GM21381 (cell line): ENCODE data around the gene FLOT2.
"Not testable (repeated sequence)": the region's sequence is repeated elsewhere in the genome, so short reads cannot be mapped to it uniquely, and the experiment has no call there.

Experiments used
- ATAC-seq: cut with Tn5 transposase; IDR thresholded peaks from one replicate; pipeline ENCODE4 v1.9.1; 2021; ENCODE audit warnings: mild to moderate bottlenecking, moderate library complexity; ENCODE audit not compliant: unreplicated experiment

FLOT2 gene, protein sequence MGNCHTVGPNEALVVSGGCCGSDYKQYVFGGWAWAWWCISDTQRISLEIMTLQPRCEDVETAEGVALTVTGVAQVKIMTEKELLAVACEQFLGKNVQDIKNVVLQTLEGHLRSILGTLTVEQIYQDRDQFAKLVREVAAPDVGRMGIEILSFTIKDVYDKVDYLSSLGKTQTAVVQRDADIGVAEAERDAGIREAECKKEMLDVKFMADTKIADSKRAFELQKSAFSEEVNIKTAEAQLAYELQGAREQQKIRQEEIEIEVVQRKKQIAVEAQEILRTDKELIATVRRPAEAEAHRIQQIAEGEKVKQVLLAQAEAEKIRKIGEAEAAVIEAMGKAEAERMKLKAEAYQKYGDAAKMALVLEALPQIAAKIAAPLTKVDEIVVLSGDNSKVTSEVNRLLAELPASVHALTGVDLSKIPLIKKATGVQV

DNA sequence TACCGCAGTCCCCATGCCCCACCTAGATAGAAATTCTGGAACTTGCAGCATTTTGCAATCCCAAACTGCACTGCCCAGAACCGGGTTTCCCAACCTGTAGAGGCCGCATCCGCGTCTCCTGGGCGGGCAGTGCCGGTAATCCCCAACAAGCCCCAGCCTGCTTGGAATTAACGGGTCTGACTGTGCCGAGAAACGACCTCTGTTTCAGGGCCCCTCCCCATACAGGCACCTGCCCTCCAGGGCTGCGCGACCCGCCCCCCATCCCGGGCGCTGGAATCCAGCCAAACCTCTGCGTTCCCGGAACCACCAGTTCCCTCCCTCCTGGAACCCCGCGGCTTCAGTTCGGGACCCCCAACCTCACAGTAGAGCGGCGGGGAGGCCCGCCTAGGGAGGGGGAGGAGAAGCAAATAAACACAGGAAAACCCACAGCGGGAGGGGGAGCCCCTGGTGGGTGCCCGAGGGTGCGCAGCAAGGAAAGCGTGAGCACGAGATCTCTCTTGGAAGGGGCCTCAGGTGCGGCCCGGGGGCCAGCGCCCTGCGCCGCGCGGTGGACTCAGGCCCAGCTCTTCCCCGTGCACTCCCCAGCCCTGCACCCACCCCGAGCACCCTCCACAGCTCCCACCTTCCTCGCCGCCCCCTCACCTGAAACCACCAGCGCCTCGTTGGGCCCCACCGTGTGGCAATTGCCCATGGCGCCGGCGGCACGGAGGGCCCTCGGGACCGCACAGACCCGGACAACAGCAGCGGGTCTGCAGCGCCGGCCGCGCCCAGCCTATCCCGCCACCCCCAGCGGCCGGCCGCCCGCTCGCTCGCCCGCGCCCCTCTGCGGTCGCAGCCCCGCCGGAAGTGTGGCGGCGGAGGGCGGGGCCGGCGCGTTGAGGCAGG lies at the start of gene FLOT2:
FLOT2 (minus strand) TSS at position 850 of the 885 bp plus-strand sequence; CDS start at position 691, 159 bp downstream.
- ATAC-seq, result no peak

DNA sequence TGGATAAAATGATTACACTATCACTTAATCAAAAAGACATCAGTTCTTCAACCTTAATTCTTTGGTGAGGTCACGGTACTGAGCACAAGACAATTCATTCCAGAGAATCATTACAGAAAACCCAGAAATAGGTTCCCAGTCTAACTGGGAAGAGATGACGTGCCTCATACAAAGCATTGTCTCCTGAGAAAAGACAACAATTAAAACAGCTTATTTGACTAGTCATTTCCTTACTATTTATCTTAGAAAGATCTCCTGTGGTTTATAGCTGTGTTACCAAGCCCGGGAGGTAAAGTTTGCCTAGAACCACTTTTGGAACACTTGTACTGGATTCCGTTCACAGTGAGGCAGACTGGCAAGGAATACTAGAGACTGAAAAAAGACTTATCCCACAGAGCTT lies 48.7 kb upstream of the FLOT2 start:
- ATAC-seq, result no peak

DNA sequence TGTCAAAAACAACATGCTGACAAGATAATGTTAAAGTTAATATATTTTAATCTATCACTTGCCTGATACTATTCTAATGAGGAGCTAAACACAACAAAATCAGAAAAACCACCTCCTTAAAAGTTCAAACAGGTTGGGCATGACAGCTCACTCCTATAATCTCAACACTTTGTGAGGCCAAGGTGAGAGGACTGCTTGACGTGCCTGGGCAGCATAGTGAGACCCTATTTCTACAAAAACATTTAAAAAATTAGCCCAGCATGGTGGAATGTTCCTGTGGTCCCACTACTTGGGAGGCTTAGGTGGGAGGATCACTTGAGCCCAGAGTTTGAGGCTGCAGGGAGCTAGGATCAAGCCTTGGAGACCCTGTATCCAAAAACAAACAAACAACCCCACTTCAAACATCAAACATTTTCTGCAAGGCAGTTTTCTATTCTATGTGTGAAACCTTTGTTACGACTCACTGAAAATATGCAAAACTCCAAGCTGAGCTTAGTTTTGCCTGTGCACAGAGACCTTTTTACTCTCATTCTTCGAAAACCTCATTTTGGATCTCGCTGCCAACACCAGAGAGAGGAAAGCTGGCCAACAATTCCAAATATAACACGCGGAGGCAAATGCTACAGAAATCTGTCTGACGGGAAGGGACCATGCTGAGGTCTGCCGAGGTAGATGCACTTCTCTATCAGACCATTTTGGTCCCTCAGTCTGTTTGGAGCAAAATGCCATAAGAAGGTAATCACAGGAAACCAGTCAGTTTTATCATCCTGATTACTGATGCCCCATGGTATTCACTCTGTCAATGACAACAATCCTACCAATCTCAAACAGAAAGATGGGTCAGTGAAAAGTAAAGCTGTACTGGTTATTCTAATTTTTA lies 47.6 kb upstream of the FLOT2 start:
- no peak for ATAC-seq

DNA sequence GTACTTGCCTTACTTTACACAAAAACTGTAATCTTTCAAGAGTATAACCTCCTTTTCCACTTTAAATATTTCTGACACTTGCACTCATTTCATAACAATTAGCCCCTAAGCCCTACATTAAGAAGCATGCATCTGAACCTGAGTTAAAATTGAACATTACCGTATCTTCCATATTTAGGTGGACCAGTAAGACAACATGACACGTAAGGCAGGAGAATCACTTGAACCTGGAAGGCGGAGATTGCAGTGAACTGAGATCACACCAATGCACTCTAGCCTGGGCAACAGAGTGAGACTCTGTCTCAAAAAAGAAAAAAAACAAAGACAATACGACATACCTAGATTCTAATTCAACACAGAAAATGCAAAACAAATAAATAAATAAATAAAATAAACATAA lies 46.8 kb upstream of the FLOT2 start:
- no peak for ATAC-seq

DNA sequence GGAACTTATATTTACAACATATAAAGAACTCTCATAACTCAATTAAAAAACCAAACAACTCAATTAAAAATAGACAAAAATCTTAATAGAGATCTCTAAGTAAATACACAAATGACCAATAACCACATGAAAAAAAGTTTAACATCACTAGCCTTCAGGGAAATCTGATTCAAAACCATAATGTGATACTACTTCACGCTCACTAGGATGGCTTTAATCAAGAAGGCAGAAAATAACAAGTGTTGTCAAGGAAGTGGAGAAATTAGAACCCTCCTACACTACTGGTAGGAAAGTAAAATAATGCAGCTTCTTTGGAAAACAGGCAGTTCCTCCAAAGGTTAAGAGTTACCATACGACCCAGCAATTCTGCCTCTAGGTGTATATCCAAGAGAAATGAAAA lies 45.4 kb upstream of the FLOT2 start:
- no peak for ATAC-seq

DNA sequence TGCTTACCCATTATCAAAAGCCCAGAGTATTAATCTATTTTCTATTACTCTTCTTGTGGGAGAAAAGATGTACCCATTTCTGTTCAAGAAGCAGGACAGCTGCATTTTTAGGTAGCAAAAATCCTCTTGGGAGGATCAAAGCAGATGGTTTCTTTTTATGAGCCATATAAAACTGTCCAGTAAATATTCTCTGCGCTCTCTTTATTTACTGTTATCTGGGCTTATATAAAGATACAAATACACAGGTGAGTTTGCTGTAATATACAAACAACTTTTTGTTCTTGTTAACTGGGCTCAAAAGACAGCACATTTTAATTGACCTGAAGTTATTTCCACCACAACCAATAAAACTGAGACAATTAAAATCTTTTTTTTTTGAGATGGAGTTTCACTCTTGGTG lies 43.7 kb upstream of the FLOT2 start:
- no peak for ATAC-seq

DNA sequence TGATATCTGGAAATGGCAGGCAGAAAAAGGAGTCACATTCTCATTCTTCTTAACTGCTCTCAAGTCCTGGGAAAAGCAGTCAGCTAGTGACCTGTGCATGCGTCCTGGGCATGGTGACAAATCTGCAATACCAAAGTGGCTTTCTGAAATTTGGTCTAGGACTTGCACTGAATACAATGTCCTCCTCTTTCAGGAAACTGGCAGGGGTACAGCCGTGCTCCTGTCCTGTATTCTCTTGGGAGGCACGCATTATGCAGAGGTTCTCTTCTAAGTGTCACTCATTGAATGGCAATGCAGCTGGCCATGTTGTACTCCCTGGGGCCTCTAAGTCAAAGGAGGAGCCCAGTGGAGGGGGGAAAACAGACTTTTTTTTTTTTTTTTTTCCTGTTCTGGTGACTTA lies 43.1 kb upstream of the FLOT2 start:
- ATAC-seq, result no peak

DNA sequence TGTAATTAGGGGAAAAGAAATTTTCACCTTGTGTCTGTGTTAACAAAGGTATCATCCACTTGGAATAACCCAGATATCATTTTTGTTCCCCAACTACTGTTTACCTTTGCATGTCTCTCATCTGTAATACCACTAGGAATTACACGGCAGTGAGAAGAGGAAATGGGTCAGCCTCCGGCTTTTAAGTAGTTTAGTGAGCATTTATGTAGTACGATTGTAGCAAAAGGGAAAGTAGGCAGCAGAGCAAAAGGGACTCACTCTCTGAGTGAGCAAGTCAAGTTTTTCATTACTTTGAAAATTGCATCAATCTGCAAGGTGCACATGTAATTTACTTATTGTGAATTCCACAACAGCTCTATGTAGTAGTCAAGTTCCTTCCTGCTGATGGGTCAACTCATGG lies 42.6 kb upstream of the FLOT2 start:
- no peak for ATAC-seq

DNA sequence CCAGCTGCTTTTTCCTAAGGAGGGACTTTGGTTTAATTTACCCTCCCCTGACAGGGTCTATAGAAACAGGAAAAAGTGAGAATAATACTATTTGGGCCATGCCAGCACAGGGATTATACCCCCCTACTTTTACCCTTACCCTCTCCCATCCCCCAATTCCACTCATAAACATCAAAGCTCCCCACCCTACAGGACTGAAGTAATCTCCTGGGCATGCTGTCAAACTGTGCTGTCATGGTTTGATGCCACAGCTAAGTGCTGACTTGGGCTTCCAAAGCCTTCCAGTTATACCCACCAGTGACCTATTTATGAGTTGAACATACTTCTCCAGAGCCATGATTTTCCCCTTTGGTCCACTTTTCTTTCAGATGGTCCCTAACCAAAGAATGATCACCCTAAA lies 41.0 kb upstream of the FLOT2 start:
- ATAC-seq, result no peak

DNA sequence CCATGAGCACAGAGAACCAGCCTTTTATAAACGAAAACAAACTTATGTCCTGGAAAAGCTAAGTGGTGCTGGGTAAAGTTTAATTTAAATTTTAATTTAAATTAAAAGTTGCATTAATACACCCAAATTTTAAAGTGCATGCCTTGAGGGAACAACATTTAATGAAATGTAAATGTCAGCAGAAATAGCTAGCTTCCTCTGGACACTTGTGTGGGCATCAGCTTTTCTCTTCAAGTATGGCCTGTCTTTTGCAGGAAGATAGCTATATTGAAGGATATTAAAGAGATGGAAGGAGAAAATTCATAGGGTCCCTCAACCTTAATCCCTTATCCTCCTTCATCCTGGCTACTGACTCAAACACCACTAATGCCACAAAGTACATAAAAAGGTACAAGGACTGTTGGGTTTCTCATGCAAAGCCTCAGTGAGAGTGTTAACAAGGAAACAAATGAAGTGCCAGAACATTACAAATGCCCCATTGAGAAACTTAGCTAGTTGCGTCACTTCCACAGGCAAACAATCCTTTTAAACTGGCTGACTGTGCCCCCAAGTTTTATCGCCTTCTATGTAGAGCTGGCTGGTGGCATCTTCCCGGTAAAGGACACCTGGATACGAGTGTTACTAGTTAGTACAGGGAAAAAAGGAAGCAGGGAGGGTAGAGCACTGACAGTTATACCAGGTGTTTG lies 39.7 kb upstream of the FLOT2 start:
- no peak for ATAC-seq

DNA sequence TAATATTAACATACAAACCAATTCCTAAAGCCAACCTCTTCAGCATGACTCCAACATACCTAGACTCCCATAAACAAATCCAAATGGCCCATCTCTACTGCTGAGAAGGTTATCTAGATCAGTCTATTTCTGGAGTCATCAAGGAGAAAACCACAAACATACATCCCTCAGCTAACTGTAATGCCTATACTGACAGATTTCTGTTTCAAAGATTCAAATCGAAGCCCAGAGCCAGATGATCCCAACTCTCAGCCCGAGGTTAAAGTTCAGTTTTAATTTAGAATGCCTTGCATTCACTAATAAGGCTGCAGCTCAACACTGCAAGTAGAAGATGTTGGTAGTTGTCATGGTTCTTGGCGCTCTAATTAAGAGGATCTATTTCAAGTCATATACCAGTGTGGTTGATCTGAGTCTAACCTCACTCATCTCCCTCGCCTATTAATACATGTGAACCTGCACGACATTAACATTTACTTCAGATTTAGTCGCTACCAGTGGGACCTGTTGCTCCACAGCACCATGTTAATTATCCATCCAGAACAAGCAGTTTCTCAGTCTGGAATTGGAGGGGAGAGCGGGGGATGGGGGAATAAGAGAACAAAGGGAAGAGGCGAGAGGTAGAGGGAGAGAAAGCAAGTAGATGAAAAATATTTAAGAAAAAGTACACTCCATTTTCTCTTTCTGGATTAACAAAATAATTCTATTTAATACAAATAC lies 38.4 kb upstream of the FLOT2 start:
- ATAC-seq, result no peak

DNA sequence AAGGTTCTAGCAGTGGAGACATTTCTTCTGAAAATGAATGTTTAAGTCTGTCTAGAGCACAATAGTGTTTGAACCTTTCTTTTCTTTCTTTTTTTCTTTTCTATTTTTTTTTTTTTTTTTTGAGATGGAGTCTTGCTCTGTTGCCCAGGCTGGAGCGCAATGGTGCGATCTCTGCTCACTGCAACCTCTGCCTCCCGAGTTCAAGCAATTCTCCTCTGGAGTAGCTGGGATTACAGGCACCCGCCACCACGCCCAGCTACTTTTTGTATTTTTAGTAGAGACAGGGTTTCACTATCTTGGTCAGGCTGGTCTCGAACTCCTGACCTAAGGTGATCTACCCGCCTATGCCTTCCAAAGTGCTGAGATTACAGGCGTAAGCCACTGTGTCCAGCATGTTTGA lies 37.0 kb upstream of the FLOT2 start:
- ATAC-seq, result not testable (repeated sequence)

DNA sequence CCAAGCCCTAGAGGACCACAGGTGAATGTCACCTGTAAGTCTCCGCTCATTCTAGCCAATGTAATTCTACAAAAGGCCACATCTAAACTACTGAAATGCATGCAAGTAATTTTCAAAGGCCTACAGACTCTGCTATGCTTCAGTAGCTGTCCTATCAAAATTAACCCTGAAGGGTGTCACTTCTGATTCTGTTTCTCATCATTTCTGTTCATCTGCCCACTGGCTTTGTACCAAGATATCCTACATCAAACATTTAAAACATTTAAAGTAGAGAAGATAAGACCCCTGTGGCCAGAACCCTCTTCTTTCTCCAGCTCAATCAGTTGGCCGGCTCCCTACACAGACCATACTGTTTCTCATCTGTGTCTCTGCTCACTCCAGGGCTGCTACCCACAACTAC lies 32.3 kb upstream of the FLOT2 start:
- no peak for ATAC-seq

DNA sequence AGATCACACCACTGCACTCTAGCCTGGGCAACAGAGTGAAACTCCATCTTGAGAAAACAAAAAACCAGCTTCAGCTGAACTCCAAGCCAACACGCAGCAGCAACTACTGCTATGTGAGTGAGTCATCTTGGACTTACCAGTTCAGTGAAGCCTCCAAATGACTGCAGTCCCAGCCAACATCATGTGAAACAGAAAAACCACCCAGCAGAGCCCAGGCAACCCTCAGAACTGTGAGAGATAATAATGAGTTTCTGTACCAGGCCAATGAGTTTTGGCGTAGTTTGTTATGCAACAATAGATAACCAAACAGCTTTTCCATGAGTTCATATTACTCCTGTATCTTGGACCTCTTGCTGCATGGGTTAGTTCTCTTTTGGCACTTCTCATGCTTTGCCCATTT lies 30.5 kb upstream of the FLOT2 start:
- no peak for ATAC-seq

DNA sequence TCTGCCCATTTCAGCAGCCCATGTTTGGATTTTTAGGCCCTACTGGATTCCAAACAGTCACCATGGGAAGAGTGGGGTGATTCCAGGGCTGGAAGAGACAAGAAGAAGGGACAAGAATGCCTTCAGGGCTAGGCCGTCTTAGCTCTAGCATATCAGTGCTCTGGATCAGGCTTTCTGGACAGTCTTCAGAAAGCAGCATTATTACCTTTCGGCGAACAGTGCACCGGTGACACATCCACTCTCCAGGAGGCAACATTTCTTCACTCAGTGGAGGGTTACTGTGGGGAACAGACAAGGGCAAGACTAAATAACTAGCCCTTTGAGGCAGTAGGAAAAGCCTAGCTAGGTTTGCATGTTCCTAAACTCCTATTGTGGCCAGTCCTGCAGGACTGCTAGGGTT lies 29.3 kb upstream of the FLOT2 start:
- no peak for ATAC-seq

DNA sequence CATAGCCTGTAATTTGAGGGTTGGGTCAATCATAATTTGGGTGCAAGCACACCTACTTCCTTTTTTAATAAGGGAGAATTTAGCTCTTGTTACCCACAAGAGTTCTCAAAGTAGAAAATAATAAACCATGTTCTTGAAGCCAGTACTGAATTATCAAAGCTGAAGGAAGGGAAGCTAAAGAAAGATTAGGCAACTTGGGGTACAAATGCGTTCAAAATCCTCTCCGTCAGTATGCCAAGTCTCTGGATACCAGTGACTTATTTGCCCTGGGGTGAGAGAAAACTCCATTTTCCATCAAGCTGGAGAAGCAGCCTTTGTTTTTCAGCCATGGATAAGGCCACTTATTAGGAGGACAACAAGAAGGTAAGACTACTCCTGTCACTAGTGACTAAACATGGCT lies 28.8 kb upstream of the FLOT2 start:
- ATAC-seq, result no peak

DNA sequence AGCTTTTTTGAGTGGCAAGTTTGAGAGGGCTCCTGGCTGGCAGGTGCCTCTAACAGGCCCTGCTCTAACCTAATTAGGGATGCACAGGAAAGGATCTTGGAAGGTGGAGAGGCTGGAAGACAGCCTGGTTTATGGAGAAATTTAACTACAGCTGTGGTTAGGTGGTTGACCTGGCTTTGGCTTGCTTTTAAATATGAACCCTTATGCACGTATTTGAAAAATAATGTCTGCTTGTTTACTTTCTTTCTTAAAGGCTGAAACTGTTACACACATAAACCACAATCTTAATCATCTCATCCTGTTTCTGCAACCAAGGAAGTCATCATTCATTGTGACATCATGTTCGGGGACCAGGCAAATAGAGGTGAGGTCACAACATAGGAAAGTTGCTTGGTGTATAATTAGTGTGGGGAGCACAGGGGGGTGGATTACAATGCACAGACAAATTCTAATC lies 28.4 kb upstream of the FLOT2 start:
- no peak for ATAC-seq

DNA sequence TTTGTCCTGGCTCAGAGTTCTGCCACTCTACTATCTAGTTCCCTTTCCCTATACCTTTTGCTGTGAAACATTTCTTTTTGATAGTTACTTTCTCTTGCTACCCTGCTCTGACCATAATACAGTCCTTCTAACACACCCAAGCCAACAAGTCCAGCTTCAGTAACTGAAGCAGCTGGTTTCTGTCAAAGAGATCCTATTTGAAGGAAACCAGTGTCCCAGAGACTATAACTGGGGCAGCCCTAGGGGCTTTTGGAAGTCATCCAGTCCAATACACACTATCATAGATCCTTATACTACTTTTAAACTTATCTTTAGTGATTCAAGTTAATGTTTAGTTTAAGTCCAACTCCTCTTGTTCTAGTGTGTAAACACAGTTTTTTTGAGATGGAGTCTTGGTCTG lies 22.7 kb upstream of the FLOT2 start:
- ATAC-seq, result no peak

DNA sequence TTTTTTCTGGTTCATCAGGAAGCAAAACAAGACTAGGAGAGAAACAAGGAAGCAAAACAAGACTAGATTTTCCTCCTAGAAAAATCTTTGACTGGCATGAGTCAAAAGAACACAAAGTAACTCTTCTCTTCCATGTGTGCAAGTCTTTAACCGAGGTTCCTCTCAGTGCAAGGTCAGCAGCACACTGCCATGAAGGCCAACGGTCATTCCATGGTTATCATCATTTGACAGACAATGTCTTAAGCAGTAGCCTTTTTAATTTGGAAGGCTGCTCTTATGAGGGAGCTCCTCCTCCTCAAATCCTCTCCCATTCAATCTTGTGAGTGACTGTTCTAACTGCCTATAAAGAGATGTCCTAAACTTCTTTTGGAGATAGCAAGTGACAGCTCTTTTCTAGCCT lies 20.8 kb upstream of the FLOT2 start:
- no peak for ATAC-seq

DNA sequence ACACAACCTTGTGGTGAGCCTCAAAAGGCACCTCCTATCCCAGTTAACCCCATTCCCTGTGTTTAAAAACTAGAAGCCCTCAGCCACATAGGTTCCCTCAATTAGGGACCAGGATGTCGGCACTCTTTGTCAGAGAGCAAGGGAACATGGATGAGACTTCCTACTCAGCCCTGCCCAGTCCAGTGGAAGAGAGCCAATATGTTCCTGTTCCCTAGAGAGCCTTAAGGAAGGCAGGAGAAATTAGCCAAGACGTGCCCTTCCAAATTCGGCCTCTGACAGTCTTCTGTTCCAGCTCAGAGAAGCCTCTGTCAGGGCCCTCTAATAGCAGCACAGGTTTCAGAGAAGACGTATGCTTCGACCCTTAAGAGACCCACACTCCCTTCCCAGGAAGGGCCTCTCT lies 19.9 kb upstream of the FLOT2 start:
- ATAC-seq, result no peak
